ENCODE data around the gene RGCC. TPM values are rescaled to one million over a fixed set of nuclear protein-coding genes. Genes with fewer than 3 reads are reported as not detected.
"Not testable (repeated sequence)": the region's sequence is repeated elsewhere in the genome, so short reads cannot be mapped to it uniquely, and the experiment has no call there.

RGCC gene
- total RNA-seq, 2 donors from 2014 or later = 6.2 to 9.0 TPM

DNA sequence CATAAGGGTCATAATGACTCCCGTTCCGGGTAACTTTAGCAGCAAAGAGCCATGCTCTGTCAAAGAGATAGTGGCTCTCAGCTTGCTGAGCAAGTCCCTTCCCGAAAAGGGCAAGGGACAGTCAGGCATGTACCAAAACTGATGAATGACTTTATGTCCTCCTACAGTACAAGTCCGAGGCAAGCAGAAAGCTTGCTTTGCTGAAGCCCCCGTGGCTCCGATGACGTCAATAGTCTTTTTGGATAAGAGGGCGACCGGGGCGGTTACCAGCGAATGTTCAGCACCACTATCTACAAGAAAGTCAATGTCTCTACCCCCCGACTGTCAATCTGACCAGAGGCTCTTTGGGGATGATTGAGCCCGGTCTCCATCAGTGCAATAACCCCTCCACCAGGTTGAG, 34.1 kb upstream of the RGCC start:
- H3K36me3 Mint-ChIP-seq; DNase-seq (ENCODE audit: low spot score); ATAC-seq; H3K27me3 Mint-ChIP-seq; H3K4me3 Mint-ChIP-seq; H3K9me3 Mint-ChIP-seq; H3K27ac Mint-ChIP-seq; H3K4me1 Mint-ChIP-seq (ENCODE audit: low read depth in 2 of 2): not testable (repeated sequence)

DNA sequence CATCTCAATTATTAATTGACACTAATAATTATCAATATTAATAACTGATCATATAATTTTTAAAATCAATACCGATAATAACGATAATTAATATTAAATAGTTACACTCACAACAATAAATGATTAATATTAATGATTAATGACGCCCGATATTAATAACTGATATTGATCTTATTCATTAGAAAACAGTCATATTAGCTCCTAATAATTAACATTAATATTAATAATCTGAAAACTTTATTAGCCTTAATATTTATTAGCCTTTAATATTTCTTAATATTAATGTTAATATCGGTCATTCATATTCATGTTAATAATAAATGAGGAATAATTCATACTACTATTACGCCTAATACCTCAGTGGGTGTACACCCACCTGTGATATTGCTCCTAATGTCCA, 32.7 kb upstream of the RGCC start:
- ATAC-seq; H3K27me3 Mint-ChIP-seq; H3K36me3 Mint-ChIP-seq; H3K9me3 Mint-ChIP-seq; H3K4me3 Mint-ChIP-seq; H3K27ac Mint-ChIP-seq; DNase-seq (ENCODE audit: low spot score); H3K4me1 Mint-ChIP-seq (ENCODE audit: low read depth in 2 of 2): not testable (repeated sequence)

GRCh38 chr13:41426047-41426446, 31.3 kb upstream of the RGCC start:
- DNase-seq (ENCODE audit: low spot score) (no peak), ATAC-seq (no peak)
- peaks cover 0 to 4% of the 10 kb centered on the region in 2 donors for H3K27me3 Mint-ChIP-seq
- no peaks in the 10 kb centered on the region for H3K9me3 Mint-ChIP-seq
- H3K36me3 Mint-ChIP-seq = no peaks in the 10 kb centered on the region
- H3K4me3 Mint-ChIP-seq = no peak overlapping the region
- no peak overlapping the region for H3K27ac Mint-ChIP-seq
- H3K4me1 Mint-ChIP-seq (ENCODE audit: low read depth in 2 of 2) = peaks cover 0 to 5% of the 10 kb centered on the region in 2 donors

- Mint-ChIP-seq H3K4me3 (peak overlapping the region; percentile 27), H3K36me3 (no peaks in the 10 kb centered on the region), H3K27me3 (peaks cover 0 to 4% of the 10 kb centered on the region in 2 donors), H3K9me3 (no peaks in the 10 kb centered on the region), H3K4me1 (ENCODE audit: low read depth in 2 of 2) (peaks cover 0 to 5% of the 10 kb centered on the region in 2 donors), H3K27ac (no peak overlapping the region)
- ATAC-seq (no peak), DNase-seq (ENCODE audit: low spot score) (no peak)
Observed at GRCh38 chr13:41427666-41428065, 29.7 kb upstream of the RGCC start.

DNA sequence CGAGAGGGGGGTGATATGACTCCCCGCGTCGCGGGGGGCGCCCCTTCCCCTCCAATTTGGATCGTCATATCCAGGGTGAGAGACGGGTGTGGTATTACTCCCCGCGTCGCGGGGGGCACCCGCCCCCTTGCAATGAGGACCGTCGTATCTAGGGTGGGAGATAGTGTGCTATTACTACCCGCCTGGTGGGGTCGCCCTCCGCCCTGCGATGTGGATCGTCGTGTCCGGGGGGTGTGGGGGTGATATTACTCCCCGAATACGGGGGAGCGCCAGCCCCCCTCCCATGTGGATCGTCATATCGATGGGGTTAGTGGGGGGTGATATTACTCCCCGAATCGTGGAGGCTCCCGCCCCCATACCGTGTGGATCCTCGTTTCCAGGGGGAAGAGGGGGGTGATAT, 29.2 kb upstream of the RGCC start:
- Mint-ChIP-seq H3K9me3 (no peaks in the 10 kb centered on the region), H3K27me3 (peaks cover 0 to 4% of the 10 kb centered on the region in 2 donors), H3K4me3 (no peak overlapping the region), H3K27ac (no peak overlapping the region), H3K36me3 (no peaks in the 10 kb centered on the region), H3K4me1 (ENCODE audit: low read depth in 2 of 2) (peaks cover 0 to 5% of the 10 kb centered on the region in 2 donors)
- DNase-seq (ENCODE audit: low spot score) = no peak
- peak; percentile 67 to 74 for ATAC-seq

DNA sequence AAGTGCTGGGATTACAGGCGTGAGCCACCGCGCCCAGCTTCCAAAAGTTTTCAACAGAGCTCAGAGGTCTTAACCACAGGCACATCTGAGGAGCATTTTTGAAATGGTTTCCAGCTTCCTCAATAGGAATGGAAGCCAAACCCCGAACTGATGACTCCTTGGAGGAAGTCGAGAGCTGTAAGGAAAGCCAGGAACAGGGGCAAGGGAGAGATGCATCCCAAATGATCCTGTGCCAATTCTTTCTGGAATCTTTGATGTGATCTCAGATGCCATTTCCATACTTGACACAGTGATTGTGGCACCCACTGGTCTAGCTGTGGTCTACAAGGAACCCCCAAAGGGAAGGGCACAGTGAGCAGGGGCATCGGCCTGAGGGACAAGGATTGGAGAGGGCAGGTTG, 23.3 kb upstream of the RGCC start:
- H3K4me3 Mint-ChIP-seq; H3K27me3 Mint-ChIP-seq; H3K9me3 Mint-ChIP-seq; H3K4me1 Mint-ChIP-seq (ENCODE audit: low read depth in 2 of 2); H3K36me3 Mint-ChIP-seq; H3K27ac Mint-ChIP-seq; ATAC-seq; DNase-seq (ENCODE audit: low spot score): not testable (repeated sequence)

DNA sequence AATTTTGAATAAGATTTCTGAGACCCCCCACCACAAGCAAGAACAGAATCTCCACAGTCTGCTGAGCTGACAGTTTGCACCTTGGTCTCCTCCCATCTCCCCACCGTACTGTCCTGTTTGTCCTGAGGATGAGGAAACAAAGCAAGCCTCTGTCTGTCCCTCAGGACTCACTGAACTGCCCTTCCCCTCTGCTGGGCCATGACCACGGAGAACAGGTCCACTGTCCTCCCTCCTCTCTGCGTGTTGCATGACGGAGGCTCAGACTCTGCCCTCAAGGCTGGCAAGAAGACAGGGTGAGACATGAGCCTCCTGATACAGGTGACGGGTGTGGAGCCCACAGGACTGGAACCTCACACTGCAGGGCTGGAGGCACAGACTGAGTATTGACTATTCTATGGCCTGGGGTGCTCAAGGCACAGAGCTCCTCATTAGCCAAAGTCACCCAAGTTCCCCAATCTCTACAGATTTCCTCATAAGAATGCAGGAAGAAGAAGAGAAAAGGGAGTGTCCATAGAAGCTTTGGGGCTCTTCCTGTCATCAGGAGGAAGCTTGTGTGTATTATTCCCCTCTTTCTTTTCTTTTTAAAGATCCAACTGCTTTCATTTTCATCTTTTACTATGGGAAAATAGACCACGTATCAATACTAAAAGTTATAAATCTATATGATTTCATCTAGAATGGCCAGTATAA, 22.4 kb upstream of the RGCC start:
- ATAC-seq = no peak
- H3K27ac Mint-ChIP-seq = peak overlapping the region in 1 of 2 donors; percentile 41
- DNase-seq (ENCODE audit: low spot score) = no peak
- no peaks in the 10 kb centered on the region for H3K36me3 Mint-ChIP-seq
- H3K4me3 Mint-ChIP-seq = no peak overlapping the region
- no peaks in the 10 kb centered on the region for H3K4me1 Mint-ChIP-seq (ENCODE audit: low read depth in 2 of 2)
- no peaks in the 10 kb centered on the region for H3K9me3 Mint-ChIP-seq
- H3K27me3 Mint-ChIP-seq = peaks cover 8 to 16% of the 10 kb centered on the region in 2 donors

GRCh38 chr13:41443969-41444368, 13.4 kb upstream of the RGCC start:
- Mint-ChIP-seq H3K4me1 (ENCODE audit: low read depth in 2 of 2) (no peaks in the 10 kb centered on the region), H3K27me3 (peaks cover 9 to 12% of the 10 kb centered on the region in 2 donors), H3K4me3 (no peak overlapping the region), H3K27ac (no peak overlapping the region), H3K36me3 (no peaks in the 10 kb centered on the region), H3K9me3 (no peaks in the 10 kb centered on the region)
- ATAC-seq = no peak
- no peak for DNase-seq (ENCODE audit: low spot score)

- no peak for ATAC-seq
- no peak for DNase-seq (ENCODE audit: low spot score)
- H3K27ac Mint-ChIP-seq = no peak overlapping the region
Observed at GRCh38 chr13:41452462-41452861, 4.9 kb upstream of the RGCC start.

DNA sequence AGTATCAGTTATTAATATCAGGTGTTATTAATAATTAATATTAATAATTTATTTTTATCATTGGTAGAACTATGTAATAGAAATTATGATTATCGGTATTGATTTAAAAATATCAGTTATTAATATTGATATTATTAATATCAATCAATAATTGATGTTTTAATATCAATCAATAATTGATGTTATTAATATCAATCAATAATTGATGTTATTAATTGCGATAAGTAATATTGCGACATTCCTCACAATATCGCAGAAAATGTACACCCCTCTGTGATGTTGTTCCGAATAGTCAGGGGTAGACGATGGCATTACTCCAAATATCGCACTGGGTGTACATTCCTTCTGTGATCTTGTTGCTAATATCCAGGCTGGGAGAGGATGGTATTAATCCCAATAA, 3.7 kb upstream of the RGCC start:
- DNase-seq (ENCODE audit: low spot score) (no peak), ATAC-seq (no peak)
- no peaks in the 10 kb centered on the region for H3K36me3 Mint-ChIP-seq
- H3K27ac Mint-ChIP-seq = no peak overlapping the region
- H3K4me3 Mint-ChIP-seq = no peak overlapping the region
- H3K4me1 Mint-ChIP-seq (ENCODE audit: low read depth in 2 of 2) = peaks cover 1 to 4% of the 10 kb centered on the region in 2 donors
- no peaks in the 10 kb centered on the region for H3K9me3 Mint-ChIP-seq
- peaks cover 0 to 3% of the 10 kb centered on the region in 2 donors for H3K27me3 Mint-ChIP-seq

More at GRCh38 chr13:41452462-41452861, 4.9 kb upstream of the RGCC start:
- peaks cover 0 to 3% of the 10 kb centered on the region in 2 donors for H3K27me3 Mint-ChIP-seq
- H3K4me1 Mint-ChIP-seq (ENCODE audit: low read depth in 2 of 2) = peaks cover 0 to 4% of the 10 kb centered on the region in 2 donors
- H3K4me3 Mint-ChIP-seq = no peak overlapping the region
- H3K9me3 Mint-ChIP-seq = no peaks in the 10 kb centered on the region
- H3K36me3 Mint-ChIP-seq = no peaks in the 10 kb centered on the region

DNA sequence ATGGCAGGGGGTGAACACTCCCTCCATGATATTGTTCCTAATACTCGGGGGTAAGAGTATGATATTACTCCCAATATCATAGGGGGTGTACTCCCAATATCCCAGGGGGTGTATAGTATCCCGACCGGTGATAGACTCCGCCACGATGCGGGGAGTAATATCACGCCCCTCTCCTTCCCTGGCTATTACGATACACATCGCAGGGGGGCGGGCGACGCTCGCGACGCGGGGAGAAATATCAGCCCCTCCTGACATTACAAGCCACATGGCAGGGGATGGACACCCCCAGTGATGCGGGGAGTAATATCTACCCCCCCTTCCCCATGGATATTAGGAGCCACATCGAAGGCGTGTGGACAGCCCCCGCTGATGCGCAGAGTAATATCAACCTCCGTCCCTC, 3.2 kb upstream of the RGCC start:
- no peak overlapping the region for H3K27ac Mint-ChIP-seq
- peaks cover 0 to 3% of the 10 kb centered on the region in 2 donors for H3K27me3 Mint-ChIP-seq
- H3K4me3 Mint-ChIP-seq = no peak overlapping the region
- no peak for ATAC-seq
- H3K4me1 Mint-ChIP-seq (ENCODE audit: low read depth in 2 of 2) = peaks cover 7% of the 10 kb centered on the region in 2 donors
- DNase-seq (ENCODE audit: low spot score) = no peak
- H3K36me3 Mint-ChIP-seq = no peaks in the 10 kb centered on the region
- no peaks in the 10 kb centered on the region for H3K9me3 Mint-ChIP-seq

GRCh38 chr13:41455725-41456419, 1.5 kb upstream of the RGCC start:
- ATAC-seq (no peak), DNase-seq (ENCODE audit: low spot score) (no peak)
- Mint-ChIP-seq H3K4me3 (peak overlapping the region; percentile 66), H3K27me3 (peaks cover 0 to 3% of the 10 kb centered on the region in 2 donors), H3K9me3 (no peaks in the 10 kb centered on the region), H3K27ac (no peak overlapping the region), H3K36me3 (no peaks in the 10 kb centered on the region), H3K4me1 (ENCODE audit: low read depth in 2 of 2) (peaks cover 16 to 19% of the 10 kb centered on the region in 2 donors)

- H3K4me3 Mint-ChIP-seq = peak overlapping the region; percentile 74
- peak; percentile 68 for DNase-seq (ENCODE audit: low spot score)
- H3K9me3 Mint-ChIP-seq = no peaks in the 10 kb centered on the region
- peaks cover 21 to 28% of the 10 kb centered on the region in 2 donors for H3K4me1 Mint-ChIP-seq (ENCODE audit: low read depth in 2 of 2)
- no peak overlapping the region for H3K27ac Mint-ChIP-seq
- H3K36me3 Mint-ChIP-seq = no peaks in the 10 kb centered on the region
- ATAC-seq = peak; percentile 41 to 52
- H3K27me3 Mint-ChIP-seq = peaks cover 0 to 3% of the 10 kb centered on the region in 2 donors
Observed at GRCh38 chr13:41457589-41458186, 338 bp downstream of the RGCC start.

DNA sequence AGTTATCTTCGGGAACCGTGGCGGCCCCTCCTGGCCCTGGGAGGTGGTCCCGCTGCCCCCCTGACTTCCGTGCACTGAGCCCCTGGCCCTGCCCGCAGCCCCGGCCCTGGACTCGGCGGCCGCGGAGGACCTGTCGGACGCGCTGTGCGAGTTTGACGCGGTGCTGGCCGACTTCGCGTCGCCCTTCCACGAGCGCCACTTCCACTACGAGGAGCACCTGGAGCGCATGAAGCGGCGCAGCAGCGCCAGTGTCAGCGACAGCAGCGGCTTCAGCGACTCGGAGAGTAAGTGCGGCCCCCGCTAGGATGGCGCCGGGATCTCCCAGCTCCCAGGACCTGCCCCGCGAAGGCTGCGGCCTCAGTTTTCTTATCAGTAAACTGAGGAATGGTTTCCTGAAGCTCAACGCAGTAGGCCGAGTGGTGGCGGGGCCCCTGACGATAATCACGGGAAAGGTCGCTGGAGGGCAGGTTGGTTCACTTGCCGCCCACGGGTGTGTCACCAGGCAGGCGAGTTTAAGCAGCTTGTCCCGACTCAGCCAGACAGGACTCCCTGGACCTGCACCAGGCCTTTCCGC, 924 bp downstream of the RGCC start:
- ATAC-seq = peak; percentile 2 to 35
- DNase-seq (ENCODE audit: low spot score) = no peak
- Mint-ChIP-seq H3K27ac (no peak overlapping the region), H3K36me3 (no peaks in the 10 kb centered on the region), H3K27me3 (peaks cover 0 to 3% of the 10 kb centered on the region in 2 donors), H3K9me3 (no peaks in the 10 kb centered on the region), H3K4me3 (peak overlapping the region; percentile 74), H3K4me1 (ENCODE audit: low read depth in 2 of 2) (peaks cover 26 to 34% of the 10 kb centered on the region in 2 donors)

Measured in natural killer cell treated with Interleukin-12 subunit alpha and Interleukin-12 subunit beta and Interleukin-15 and Interleukin-18, amount 100 ng/mL, for 72 hours (primary cell).